Measurements from ENCODE around the gene VTI1B.
"Not testable (repeated sequence)": the region's sequence is repeated elsewhere in the genome, so short reads cannot be mapped to it uniquely, and the experiment has no call there.

The VTI1B gene

GRCh38 chr14:67674480-67675218 is at the start of gene VTI1B:
Gene VTI1B (minus strand): TSS chr14:67674632. CDS start chr14:67674489, 143 bp downstream.
- Mint-ChIP-seq H3K27me3 (ENCODE audit: low read depth) (no peaks in the 10 kb centered on the region), H3K4me3 (peak within 1 kb of the TSS; percentile 89), H3K9me3 (no peaks in the 10 kb centered on the region), H3K4me1 (ENCODE audit: low read depth) (peaks cover 32% of the 10 kb centered on the region), H3K36me3 (ENCODE audit: low read depth) (peaks cover 26% of the 10 kb centered on the region), H3K27ac (peak within 1 kb of the TSS; percentile 86)
- peak; percentile 69 for DNase-seq (ENCODE audit: low spot score)

- Mint-ChIP-seq H3K4me1 (ENCODE audit: low read depth) (peaks cover 1% of the 10 kb centered on the region), H3K27me3 (ENCODE audit: low read depth) (peaks cover 20% of the 10 kb centered on the region), H3K36me3 (ENCODE audit: low read depth) (no peaks in the 10 kb centered on the region), H3K27ac (no peak overlapping the region), H3K4me3 (no peak overlapping the region), H3K9me3 (peaks cover 4% of the 10 kb centered on the region)
- no peak for DNase-seq (ENCODE audit: low spot score)
Measured at GRCh38 chr14:67722293-67722692, 47.9 kb upstream of the VTI1B start.

GRCh38 chr14:67721875-67722274 is 47.4 kb upstream of the VTI1B start:
- no peak overlapping the region for H3K4me3 Mint-ChIP-seq
- H3K36me3 Mint-ChIP-seq (ENCODE audit: low read depth) = no peaks in the 10 kb centered on the region
- peaks cover 1% of the 10 kb centered on the region for H3K4me1 Mint-ChIP-seq (ENCODE audit: low read depth)
- peaks cover 20% of the 10 kb centered on the region for H3K27me3 Mint-ChIP-seq (ENCODE audit: low read depth)
- no peak overlapping the region for H3K27ac Mint-ChIP-seq
- peaks cover 4% of the 10 kb centered on the region for H3K9me3 Mint-ChIP-seq
- DNase-seq (ENCODE audit: low spot score) = no peak

- no peaks in the 10 kb centered on the region for H3K36me3 Mint-ChIP-seq (ENCODE audit: low read depth)
- no peak for DNase-seq (ENCODE audit: low spot score)
- no peak overlapping the region for H3K4me3 Mint-ChIP-seq
- peaks cover 4% of the 10 kb centered on the region for H3K9me3 Mint-ChIP-seq
- H3K4me1 Mint-ChIP-seq (ENCODE audit: low read depth) = peaks cover 1% of the 10 kb centered on the region
- H3K27ac Mint-ChIP-seq = no peak overlapping the region
- peaks cover 21% of the 10 kb centered on the region for H3K27me3 Mint-ChIP-seq (ENCODE audit: low read depth)
Measured at GRCh38 chr14:67719866-67720265, 45.4 kb upstream of the VTI1B start.

- not testable (repeated sequence) for H3K4me1 Mint-ChIP-seq (ENCODE audit: low read depth); H3K27ac Mint-ChIP-seq; H3K9me3 Mint-ChIP-seq; H3K36me3 Mint-ChIP-seq (ENCODE audit: low read depth); DNase-seq (ENCODE audit: low spot score); H3K4me3 Mint-ChIP-seq
- peaks cover 25% of the 10 kb centered on the region for H3K27me3 Mint-ChIP-seq (ENCODE audit: low read depth)
Measured at GRCh38 chr14:67719385-67719784, 45.0 kb upstream of the VTI1B start.

- Mint-ChIP-seq H3K4me1 (ENCODE audit: low read depth) (peaks cover 1% of the 10 kb centered on the region), H3K27ac (no peak overlapping the region), H3K9me3 (peaks cover 4% of the 10 kb centered on the region), H3K27me3 (ENCODE audit: low read depth) (peaks cover 25% of the 10 kb centered on the region), H3K36me3 (ENCODE audit: low read depth) (no peaks in the 10 kb centered on the region), H3K4me3 (no peak overlapping the region)
- no peak for DNase-seq (ENCODE audit: low spot score)
Measured at GRCh38 chr14:67718265-67718664, 43.8 kb upstream of the VTI1B start.

GRCh38 chr14:67717048-67717447 is 42.6 kb upstream of the VTI1B start:
- Mint-ChIP-seq H3K27ac (no peak overlapping the region), H3K36me3 (ENCODE audit: low read depth) (no peaks in the 10 kb centered on the region), H3K27me3 (ENCODE audit: low read depth) (peaks cover 18% of the 10 kb centered on the region), H3K4me1 (ENCODE audit: low read depth) (peaks cover 1% of the 10 kb centered on the region), H3K4me3 (no peak overlapping the region), H3K9me3 (peaks cover 4% of the 10 kb centered on the region)
- no peak for DNase-seq (ENCODE audit: low spot score)

GRCh38 chr14:67710209-67710608 is 35.8 kb upstream of the VTI1B start:
- Mint-ChIP-seq H3K4me1 (ENCODE audit: low read depth) (no peaks in the 10 kb centered on the region), H3K4me3 (no peak overlapping the region), H3K36me3 (ENCODE audit: low read depth) (peaks cover 3% of the 10 kb centered on the region), H3K27ac (no peak overlapping the region), H3K9me3 (peaks cover 18% of the 10 kb centered on the region), H3K27me3 (ENCODE audit: low read depth) (peaks cover 17% of the 10 kb centered on the region)
- DNase-seq (ENCODE audit: low spot score) = no peak

- H3K36me3 Mint-ChIP-seq (ENCODE audit: low read depth); H3K4me3 Mint-ChIP-seq; DNase-seq (ENCODE audit: low spot score); H3K27ac Mint-ChIP-seq; H3K4me1 Mint-ChIP-seq (ENCODE audit: low read depth): not testable (repeated sequence)
- Mint-ChIP-seq H3K9me3 (peaks cover 18% of the 10 kb centered on the region), H3K27me3 (ENCODE audit: low read depth) (peaks cover 16% of the 10 kb centered on the region)
Measured at GRCh38 chr14:67709796-67710195, 35.4 kb upstream of the VTI1B start.

- H3K4me1 Mint-ChIP-seq (ENCODE audit: low read depth); H3K4me3 Mint-ChIP-seq; DNase-seq (ENCODE audit: low spot score); H3K36me3 Mint-ChIP-seq (ENCODE audit: low read depth); H3K27ac Mint-ChIP-seq: not testable (repeated sequence)
- Mint-ChIP-seq H3K9me3 (peaks cover 18% of the 10 kb centered on the region), H3K27me3 (ENCODE audit: low read depth) (peaks cover 14% of the 10 kb centered on the region)
Measured at GRCh38 chr14:67709346-67709745, 34.9 kb upstream of the VTI1B start.

GRCh38 chr14:67705211-67705610 is 30.8 kb upstream of the VTI1B start:
- peaks cover 3% of the 10 kb centered on the region for H3K27me3 Mint-ChIP-seq (ENCODE audit: low read depth)
- no peak overlapping the region for H3K4me3 Mint-ChIP-seq
- DNase-seq (ENCODE audit: low spot score) = no peak
- H3K36me3 Mint-ChIP-seq (ENCODE audit: low read depth) = no peaks in the 10 kb centered on the region
- H3K27ac Mint-ChIP-seq = no peak overlapping the region
- H3K9me3 Mint-ChIP-seq = peaks cover 8% of the 10 kb centered on the region
- peaks cover 2% of the 10 kb centered on the region for H3K4me1 Mint-ChIP-seq (ENCODE audit: low read depth)

GRCh38 chr14:67704484-67705089 is 30.2 kb upstream of the VTI1B start:
- peaks cover 2% of the 10 kb centered on the region for H3K4me1 Mint-ChIP-seq (ENCODE audit: low read depth)
- H3K27ac Mint-ChIP-seq = no peak overlapping the region
- no peaks in the 10 kb centered on the region for H3K36me3 Mint-ChIP-seq (ENCODE audit: low read depth)
- H3K9me3 Mint-ChIP-seq = peaks cover 3% of the 10 kb centered on the region
- no peak overlapping the region for H3K4me3 Mint-ChIP-seq
- peak; percentile 21 for DNase-seq (ENCODE audit: low spot score)
- H3K27me3 Mint-ChIP-seq (ENCODE audit: low read depth) = peaks cover 3% of the 10 kb centered on the region

- Mint-ChIP-seq H3K4me1 (ENCODE audit: low read depth) (peaks cover 2% of the 10 kb centered on the region), H3K4me3 (no peak overlapping the region), H3K27me3 (ENCODE audit: low read depth) (peaks cover 3% of the 10 kb centered on the region), H3K9me3 (no peaks in the 10 kb centered on the region), H3K36me3 (ENCODE audit: low read depth) (no peaks in the 10 kb centered on the region), H3K27ac (no peak overlapping the region)
- no peak for DNase-seq (ENCODE audit: low spot score)
Measured at GRCh38 chr14:67703997-67704396, 29.6 kb upstream of the VTI1B start.

- not testable (repeated sequence) for H3K9me3 Mint-ChIP-seq; H3K27ac Mint-ChIP-seq; H3K36me3 Mint-ChIP-seq (ENCODE audit: low read depth); H3K27me3 Mint-ChIP-seq (ENCODE audit: low read depth); H3K4me1 Mint-ChIP-seq (ENCODE audit: low read depth); DNase-seq (ENCODE audit: low spot score); H3K4me3 Mint-ChIP-seq
Measured at GRCh38 chr14:67701492-67701891, 27.1 kb upstream of the VTI1B start, which contains the start of gene RDH12. Gene RDH12 (plus strand): TSS chr14:67701886. CDS start chr14:67722643, 20,757 bp downstream.

Measured in T-helper 2 cell treated with Interferon-gamma antibody and Interleukin-4, amounts not matched to agents 5 μg/mL and 100 μg/mL, for 36 hours (primary cell).